Nucleus accumbens (tissue), 56 donors: ENCODE results near the gene BICDL2.

Source experiments
- DNase-seq, 56 donors: peaks; one replicate each; lab custom pipeline; 2025; lab: John Stamatoyannopoulos, UW

The BICDL2 gene

DNA sequence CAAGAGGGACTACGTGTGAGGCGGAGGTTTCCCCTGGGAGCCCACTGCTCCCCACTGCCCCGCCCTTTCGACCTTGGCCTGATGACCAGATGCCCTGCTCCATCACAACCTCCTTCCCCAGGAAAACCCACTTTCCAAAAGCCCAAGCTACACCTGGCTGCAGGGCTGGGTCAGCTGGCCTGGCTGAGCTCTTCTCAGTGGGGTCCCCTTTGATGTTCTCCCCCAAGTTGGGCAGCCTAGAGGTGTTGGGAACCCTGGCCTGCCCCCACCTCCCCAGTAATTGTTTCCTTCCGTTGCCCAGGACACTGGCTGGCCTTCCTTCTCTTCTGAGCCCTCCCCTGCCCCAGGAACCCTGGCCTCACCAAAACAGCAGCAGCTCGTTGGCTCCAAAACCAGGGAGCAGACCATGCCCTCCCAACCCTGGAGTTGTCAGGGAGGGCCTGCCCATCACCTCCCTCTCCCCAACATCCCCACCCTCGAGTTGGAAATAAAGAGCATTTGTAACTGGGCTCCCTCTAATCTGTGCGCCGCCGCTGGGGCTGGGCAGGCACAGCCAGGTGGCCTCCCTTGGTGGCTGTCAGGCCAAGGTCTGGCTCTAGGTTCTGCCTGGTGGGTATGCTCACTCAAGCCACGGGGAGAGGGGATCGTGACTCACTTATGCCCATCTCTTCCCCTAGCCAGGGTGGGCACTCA lies 22.6 kb downstream of the BICDL2 start:
- DNase-seq, result no peak

DNA sequence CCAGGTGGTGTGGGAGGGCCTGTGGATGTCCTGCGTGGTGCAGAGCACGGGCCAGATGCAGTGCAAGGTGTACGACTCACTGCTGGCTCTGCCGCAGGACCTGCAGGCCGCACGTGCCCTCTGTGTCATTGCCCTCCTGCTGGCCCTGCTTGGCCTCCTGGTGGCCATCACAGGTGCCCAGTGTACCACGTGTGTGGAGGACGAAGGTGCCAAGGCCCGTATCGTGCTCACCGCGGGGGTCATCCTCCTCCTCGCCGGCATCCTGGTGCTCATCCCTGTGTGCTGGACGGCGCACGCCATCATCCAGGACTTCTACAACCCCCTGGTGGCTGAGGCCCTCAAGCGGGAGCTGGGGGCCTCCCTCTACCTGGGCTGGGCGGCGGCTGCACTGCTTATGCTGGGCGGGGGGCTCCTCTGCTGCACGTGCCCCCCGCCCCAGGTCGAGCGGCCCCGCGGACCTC lies 23.2 kb downstream of the BICDL2 start:
- DNase-seq, result no peak

DNA sequence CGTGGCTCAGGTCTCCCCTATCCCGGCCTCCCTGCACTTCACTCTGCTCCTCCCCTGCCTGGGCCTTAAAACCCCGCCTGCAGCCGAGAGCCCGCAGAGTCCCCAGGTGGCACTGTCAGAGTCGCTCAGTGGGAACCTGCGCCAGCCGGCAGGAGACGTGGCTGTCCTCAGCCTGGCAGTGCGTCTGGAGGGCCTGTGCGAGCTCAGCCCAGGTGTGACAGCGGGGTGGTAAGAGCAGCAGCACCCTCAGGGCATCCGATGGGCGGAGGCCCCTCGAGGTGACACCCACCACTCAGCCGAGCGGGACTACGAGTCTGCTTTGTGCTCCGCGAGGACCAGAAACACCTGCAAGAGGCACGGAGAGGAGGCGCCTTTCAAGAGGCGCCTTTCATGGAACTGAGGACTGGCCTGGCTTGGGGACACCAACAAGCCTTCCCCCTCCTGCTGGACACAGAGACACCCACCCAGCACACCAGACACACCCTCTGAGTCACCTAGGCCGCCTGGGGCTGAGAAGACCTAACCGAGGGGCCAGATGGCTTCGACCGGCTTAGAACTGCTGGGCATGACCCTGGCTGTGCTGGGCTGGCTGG lies 23.8 kb downstream of the BICDL2 start, which contains the start of gene CLDN9:
TSS of gene CLDN9 (plus strand) at position 96 of the 593 bp plus-strand sequence. CDS start at position 536, 440 bp downstream.
- no peak for DNase-seq

DNA sequence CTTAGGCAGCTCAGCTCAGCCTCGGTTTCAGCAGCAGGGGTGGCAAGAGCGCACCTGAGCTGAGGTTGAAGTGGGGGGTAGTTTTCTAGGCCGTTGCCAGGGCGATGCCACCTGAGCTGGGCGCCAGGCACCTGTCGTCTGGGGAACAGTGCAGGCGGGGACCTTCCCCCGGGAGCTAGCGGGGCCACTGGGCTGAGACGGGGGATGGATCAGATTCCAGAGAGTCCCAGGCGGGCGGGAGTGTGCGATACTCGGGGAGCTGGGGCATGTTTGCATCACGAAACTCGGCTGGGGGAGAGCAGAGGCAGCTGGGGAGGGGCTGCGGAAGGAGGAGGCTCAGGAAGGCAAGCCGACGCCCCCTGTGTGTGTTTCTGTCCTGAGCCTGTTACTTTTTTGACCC lies 24.5 kb downstream of the BICDL2 start:
- DNase-seq, result peak in 14 of 56 donors; percentile 1 to 62 (median 22)

DNA sequence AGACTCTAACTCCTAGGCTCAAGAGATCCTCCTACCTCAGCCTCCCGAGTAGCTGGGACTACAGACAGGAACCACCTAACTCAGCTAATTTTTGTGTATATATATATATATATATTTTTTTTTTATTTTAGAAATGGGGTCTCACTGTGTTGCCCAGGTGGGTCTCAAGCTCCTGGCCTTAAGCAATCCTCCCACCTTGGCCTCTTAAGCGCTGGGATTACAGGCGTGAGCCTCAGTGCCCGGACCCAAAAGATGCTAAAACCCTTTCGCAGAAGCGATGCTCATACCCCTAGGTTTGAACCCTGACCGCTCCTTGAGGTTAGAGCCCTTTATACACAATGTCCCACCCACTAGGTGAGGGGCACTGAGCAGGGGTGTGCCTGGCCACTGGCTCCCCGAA lies 26.2 kb downstream of the BICDL2 start:
- DNase-seq, result no peak

DNA sequence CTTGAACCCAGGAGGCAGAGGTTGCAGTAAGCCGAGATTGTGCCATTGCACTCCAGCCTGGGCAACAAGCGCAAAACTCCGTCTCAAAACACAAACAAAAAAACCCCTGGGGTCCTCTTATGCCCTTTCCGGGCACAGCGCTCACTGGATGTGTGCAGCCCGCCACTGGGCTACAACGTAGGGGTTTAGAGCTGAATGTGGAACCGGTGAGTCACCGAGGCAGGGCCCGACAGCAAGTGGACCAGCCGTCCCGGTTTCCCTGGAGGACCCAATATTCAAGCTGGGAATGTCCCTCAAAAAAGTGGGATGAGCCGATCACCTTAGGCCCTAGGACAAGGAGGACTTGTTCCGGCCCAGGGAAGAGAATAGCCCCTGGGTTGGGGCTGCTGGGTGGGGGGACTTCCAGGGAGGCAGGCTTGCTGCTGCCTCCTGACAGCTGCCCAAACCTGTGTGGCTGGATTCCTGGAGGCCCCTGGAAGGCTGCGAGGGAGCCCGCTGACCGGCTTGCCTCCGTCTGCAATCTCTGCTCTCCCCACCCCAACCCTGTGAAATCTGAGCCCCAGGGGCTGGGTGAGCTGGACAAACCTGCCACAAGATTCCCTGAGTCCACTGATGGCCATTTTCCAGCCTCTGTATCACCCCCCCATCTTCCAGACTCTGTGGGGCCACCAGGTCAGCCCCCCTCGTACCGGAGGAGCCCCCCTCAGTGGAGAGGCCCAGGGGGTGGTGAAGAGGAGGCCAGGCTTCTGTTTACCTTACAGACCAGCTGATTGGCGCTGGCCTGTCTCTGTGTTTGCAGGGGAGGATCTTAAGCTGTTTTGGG lies 27.0 kb downstream of the BICDL2 start:
- DNase-seq, result no peak

DNA sequence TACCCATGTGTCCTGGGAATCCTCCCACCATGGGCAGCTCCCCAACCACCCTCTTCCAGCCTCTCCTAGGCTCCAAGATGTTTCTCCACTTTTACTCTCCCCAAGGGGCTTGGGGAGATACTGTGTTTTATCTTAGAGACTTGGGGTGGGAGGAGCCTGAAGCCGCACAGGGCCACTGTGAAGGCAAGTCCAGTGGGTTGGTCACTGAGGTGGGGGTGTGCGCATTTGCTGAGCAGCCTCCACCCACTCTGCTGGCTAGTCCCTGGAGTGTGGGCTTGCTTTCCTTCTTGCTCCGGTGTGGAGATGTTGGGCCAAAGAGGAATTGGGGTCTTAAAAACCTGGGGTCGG lies 28.1 kb downstream of the BICDL2 start:
- no peak for DNase-seq

DNA sequence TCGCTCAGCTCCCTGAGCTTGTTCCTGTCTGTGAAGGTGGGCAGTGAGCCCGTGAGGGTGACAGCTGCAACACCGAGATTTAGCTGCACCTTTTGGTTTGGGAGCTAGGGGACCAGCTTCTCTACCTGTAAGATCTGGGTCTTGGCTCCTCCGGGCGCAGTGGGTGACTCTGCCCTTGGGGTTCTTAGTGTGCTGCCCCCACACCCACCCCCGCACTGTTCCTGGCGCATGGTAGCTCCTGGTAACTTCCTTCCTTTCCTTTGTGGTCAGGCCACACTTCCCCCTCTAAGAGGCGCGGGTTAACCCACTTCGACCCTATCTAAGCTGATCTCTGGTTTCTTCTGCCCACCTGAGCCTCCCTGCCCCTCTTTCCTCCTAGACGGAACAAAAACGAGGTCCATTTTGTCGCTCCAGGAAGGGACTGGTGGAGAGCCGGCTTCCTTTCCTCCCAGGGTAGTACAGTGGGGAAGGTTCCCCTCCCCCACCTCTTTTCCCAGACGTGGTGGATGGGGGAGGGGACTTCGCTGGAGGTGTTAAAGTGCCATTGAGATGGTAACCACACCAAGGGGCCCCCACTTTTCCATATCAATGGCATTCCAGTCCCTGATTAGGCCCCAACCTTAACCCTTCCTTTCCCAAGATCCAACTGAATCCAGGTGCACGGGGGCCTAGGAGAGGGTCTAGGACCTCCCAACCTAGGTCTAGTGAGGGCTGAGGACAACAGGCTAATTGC lies 28.6 kb downstream of the BICDL2 start:
- DNase-seq, result peak in 3 of 56 donors; percentile 4 to 22 (median 5)

DNA sequence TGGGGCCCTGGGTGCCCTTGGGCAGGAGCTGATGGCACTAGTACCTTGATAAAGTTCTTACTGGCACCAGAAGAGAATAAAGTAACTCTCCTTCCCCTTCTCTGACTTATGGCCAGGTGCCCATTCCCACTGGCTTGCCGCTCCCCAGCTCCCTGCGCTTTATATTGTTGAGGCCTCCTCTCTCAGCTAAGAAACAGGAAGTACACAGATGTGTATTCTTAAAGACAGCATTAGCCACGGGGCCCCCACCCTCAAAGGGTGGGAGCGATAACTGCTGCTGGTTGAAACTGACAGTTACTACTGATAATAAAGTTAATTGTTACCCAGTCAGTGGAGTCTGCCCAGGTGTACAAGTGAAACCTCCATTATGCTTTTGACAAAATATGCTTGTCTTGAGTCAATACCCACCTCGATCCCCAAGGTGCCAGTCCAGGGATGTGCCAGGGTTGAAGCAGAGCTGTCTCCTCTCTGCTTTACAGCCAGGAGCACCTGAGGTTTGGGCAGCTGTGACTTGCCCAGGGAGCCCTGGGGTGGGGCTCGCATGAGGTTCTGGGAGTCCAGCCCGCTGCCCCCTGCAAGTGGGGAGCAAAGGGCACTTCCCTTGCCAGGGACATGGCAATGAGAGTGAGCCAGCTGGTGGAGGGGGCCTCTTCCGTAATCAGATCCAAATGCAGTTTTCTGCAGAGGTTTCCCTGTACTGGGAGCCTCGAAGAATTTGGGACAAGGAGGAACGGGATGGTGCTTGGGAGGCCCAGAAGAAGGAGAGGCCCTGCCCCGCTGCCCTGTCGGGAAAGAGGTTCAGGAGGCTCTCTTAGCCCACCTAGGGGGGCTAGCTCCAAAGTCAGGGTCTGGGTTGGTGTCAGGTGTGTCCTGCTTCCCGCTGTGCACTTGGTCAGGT lies 29.4 kb downstream of the BICDL2 start:
- no peak for DNase-seq

DNA sequence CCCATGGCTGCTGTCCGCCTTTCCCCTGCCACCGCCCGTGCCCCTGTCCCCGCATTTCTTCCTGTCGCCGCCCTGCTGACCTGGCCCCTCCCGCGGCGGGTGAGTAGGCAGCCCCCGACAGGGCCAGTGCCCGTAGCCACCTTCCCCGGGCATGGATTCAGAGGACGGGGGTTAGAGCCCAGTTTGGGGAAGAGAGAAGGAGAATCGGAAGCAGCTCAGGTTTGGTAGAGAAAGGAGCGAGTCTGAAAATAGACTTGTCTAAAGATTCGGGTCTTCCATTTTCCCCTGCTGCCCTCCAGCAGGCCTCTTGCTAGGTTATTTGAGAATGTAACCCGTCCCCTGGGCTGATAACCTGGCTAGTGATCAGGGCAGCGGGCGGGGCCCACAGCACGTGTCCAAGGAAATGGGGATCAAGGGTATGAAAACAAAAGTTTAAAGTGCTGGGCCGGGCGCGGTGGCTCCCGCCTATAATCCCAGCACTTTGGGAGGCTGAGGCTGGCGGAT lies 31.9 kb downstream of the BICDL2 start:
- no peak for DNase-seq

DNA sequence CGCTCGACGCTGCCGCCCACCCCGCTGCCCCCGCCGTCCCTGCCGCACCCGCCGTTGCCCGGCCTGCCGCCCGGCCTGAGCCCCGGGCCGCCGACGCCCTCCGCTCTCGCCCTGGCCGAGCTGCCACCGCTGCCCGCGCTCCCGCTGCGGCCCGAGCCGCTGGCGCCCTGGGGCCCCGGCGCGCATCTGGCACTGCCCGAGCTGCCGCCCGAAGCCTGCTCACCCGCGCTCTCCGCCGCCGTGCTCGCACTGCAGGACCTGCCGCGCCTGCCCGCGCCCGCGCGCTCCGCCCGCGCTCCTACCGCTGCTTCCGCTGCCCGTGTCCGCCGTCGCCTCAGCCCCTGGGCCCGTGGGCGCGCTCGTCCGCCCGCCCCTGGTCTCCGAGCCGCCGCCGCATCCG lies 32.4 kb downstream of the BICDL2 start:
- DNase-seq, result no peak

DNA sequence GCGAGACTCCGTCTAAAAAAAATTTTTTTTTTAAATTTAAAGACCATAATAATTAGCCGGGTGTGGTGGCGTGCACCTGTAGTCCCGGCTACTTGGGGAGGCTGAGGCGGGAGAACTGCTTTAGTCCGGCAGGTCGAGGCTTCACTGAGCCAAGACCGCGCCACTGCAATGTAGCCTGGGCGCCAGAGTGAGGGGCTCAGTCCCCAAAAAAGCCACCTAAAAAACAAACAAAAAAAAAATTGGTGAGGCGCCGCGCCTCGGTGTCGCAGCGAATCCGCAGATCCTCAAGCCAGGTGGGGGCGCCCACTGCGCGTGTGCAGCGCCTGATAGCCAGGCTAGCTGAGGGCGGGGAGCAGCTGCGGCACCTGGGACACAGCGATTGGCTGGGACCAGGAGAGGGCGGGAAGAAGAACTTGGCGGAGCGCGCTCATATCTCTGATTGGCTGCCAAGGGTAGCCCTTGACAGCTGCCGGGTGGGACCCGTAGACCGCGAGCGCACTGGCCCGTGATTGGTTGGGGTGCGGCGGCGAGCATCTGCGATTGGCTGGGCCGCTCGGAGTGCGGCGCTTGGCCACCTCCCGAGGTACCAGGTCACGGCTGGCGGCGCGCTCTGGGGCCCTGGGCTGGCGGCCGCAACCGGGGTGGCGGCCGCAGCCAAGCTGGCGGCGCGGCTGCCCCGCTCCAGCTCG lies 33.0 kb downstream of the BICDL2 start:
- peak; percentile 70 to 98 (median 95) for DNase-seq

DNA sequence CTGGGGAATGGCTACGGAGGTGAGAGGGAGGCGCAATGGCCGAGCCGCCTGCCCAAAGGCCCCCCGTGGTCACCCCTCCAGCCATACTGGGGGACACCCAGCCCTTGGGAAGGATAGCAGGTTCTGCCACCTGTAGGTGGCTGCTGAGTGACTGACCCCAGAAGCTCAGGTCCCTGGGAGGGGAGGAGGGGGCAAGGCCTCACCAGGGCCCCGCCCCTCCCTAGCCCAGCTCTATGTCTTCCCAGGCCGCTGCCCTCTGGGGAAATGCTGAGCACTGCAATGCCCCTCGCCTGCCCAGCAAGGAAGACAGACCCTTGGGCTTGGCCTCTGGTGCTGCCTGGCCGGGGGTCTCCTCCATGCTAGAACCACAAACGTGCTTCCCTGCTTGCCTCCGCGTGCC lies 35.4 kb downstream of the BICDL2 start:
- no peak for DNase-seq

DNA sequence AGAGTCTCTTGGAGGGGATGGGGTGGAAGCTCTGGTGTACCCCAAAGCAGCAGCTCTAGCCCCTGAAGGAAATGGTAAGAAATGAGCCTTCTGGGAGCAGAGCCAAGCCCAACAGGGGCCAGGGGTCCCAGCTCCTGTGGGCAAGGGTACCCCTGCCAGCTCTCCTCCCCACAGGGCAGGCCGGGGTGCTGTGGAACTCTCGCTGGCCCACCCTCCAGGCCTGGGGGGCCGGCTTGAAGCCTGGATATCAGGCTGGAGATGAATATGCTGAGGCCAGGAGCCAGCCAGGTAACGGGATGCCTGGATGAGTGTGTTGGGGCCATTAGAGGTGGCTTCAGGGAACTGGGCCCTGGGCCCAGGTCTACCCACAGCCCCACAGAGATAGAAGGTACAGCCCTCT lies 36.2 kb downstream of the BICDL2 start:
- DNase-seq, result no peak

DNA sequence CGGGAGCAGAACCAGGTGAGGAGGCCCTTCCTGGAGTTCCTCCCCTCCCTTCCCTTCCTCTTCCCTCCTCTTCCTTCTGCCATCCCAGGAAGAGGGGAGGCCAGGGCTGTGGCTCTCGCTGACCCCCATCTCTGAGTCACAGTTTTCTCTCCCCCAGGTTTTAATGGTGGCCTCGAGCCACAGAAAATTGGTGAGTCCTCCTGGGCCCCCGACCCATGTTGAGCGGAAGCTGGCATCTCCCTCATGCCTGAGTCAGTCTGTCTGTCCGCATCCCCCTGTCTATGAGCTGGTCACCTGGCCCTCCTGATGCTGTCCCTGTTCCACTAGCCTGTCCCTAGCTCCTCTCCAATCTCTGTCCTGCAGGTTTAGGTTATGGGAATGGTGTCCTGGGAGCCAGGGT lies 36.8 kb downstream of the BICDL2 start:
- no peak for DNase-seq

DNA sequence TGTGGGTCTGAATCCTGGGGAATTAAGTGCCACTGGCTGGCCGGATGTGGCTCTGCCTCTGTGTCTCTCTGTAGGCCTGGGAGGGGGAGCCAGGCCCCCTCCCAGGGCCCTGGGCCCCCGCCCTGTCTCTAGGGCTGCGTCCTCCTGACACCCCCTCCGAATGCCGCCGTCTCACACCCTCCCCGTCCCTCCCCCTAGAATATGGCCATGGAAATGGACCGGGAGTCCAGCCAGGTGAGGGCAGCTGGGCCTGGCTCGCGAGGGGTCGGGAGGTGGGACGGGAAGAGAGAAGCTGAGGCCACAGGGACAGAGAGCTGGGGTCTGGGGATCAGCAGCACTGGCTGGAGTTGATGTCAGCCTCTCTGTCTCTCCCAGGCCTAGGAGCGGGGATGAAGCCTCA lies 40.4 kb downstream of the BICDL2 start:
- DNase-seq, result no peak

DNA sequence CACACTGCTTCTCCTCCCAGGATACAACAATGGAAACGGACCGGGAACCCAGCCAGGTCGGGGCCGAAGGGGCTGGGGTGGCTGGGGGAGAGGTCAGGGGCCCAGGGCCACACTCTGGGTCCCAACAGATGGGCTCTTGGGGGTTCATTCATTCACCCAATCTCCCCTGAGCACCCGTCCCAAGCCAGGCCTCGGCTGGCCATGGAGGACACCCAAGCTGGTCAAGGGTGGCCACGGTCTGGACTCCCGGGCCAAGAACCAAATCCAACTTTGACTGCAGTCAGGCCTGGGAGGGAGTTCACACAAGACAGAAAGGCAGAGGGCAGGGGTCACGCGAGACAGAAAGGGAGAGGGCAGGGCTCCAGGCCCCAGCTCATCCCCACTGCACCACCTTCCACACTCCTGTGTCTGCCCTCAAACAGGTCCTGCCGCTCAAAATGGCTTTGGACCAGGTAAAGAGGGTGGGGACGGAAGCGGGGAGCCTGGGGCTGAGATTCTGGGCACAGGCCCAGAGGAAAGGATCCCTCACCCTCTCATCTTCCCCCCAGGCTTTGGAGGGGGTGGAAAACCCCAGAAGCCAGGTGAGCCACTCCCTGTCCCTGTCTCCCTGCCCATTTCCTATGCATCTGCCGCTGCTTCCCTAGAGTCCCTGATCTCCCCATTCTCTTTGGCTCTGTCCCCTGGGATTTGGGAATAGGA lies 44.2 kb downstream of the BICDL2 start:
- no peak for DNase-seq

DNA sequence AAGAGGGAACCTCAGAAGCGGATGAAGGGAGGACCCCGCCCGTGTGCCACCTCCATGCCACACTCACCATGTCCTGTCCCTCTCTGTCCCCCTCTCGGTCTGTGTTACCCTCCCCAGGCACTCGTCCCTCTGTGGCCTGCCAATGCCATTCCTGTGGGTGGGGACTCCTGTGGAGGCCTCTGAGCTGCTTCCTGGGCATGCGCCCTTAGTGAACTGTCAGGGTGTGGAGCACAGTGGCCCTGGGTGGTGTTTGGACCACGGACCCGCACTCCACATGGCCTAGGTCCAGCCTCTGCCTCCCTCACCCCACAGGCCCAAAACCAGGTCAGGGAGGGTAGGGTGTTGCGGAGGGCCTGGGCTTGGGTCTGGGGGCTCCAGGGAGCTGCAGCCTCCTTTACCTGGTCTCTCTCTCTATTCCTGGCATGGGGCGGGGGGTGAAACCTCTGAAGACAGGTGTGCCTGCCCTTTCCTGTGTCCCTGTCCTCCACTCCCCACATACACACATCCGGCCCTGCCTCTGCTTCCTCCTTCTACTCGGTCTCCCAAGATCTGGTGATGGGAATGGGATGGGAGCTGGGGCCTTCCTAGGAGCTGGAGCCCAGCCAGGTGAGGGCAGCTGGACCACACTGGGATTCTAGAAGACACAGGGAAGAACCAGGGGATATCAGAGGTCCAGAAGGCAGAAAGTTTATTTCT lies 45.0 kb downstream of the BICDL2 start:
- no peak for DNase-seq
